Fibroblast of skin of right biceps (primary cell): ENCODE measurements around the gene CACNG5.

Experiments used
- DNase-seq: peaks from one replicate; pipeline ENCODE4 v3.0.0-alpha.2; 2013

The CACNG5 gene

GRCh38 chr17:66910651-66911285 is 75.9 kb downstream of the CACNG5 start:
- DNase-seq: no peak

GRCh38 chr17:66915204-66915611 is 80.3 kb downstream of the CACNG5 start:
- no peak for DNase-seq

- DNase-seq: no peak
Measured at GRCh38 chr17:66915792-66916191, 80.9 kb downstream of the CACNG5 start.

- no peak for DNase-seq
Measured at GRCh38 chr17:66916946-66917345, 82.0 kb downstream of the CACNG5 start.

- DNase-seq: no peak
Measured at GRCh38 chr17:66918896-66919295, 84.0 kb downstream of the CACNG5 start.

- DNase-seq: no peak
Measured at GRCh38 chr17:66920435-66920834, 85.5 kb downstream of the CACNG5 start.

GRCh38 chr17:66920950-66921349 is 86.0 kb downstream of the CACNG5 start:
- DNase-seq: no peak

GRCh38 chr17:66923886-66924285 is 89.0 kb downstream of the CACNG5 start:
- DNase-seq: no peak

GRCh38 chr17:66925811-66926500 is 91.0 kb downstream of the CACNG5 start:
- DNase-seq: no peak

- no peak for DNase-seq
Measured at GRCh38 chr17:66928949-66929348, 94.0 kb downstream of the CACNG5 start.

- DNase-seq: no peak
Measured at GRCh38 chr17:66929591-66929990, 94.7 kb downstream of the CACNG5 start.

GRCh38 chr17:66930933-66931332 is 96.0 kb downstream of the CACNG5 start:
- DNase-seq: no peak

- DNase-seq: no peak
Measured at GRCh38 chr17:66932311-66932710, 97.4 kb downstream of the CACNG5 start.

- no peak for DNase-seq
Measured at GRCh38 chr17:66934040-66934439, 99.1 kb downstream of the CACNG5 start.
